SH-SY5Y (cell line): ENCODE data around the gene CFAP47.

Experiments
- GATA2 ChIP-seq: IDR thresholded peaks from 2 replicates; pipeline ENCODE4 v1.6.1; 2011; ENCODE audit warnings: mild to moderate bottlenecking, low read depth, low read length
- GATA3 ChIP-seq: IDR thresholded peaks from 2 replicates; pipeline ENCODE4 v1.6.1; 2011; ENCODE audit warnings: low read depth, mild to moderate bottlenecking, low read length, moderate library complexity

GRCh38 chrX:36218801-36219200, 299.3 kb downstream of the CFAP47 start:
- TF ChIP-seq GATA3 (no peak), GATA2 (no peak)
